RWPE1 (cell line): ENCODE measurements around the gene NET1.

Experiments
- CTCF ChIA-PET: fragments of 350-600 bp; sonication (Branson Sonifier 250); formaldehyde crosslinking; extraction: SDS; loops from one replicate; lab custom pipeline; 2021; lab: Yijun Ruan, JAX
- POLR2A ChIA-PET: fragments of 400-600 bp; formaldehyde crosslinking; extraction: SDS; loops from one replicate; lab custom pipeline; 2020; ENCODE audit warnings: antibody characterized with exemption; ENCODE audit not compliant: low non-redundant PET; lab: Yijun Ruan, JAX
- DNase-seq: peaks from one replicate; pipeline ENCODE4 v3.0.0; 2012; ENCODE audit warnings: low spot score
- H3K27ac ChIP-seq: fragments of 450-650 bp; 2 replicates; pipeline ENCODE4 v1.5.1; 2017
- TF ChIP-seq, protein P1 (sequence below): fragments of 450-650 bp; conservative IDR thresholded peaks from 2 replicates; pipeline ENCODE4 v1.5.1; 2017; ENCODE audit warnings: low read depth, mild to moderate bottlenecking

Gene NET1

DNA sequence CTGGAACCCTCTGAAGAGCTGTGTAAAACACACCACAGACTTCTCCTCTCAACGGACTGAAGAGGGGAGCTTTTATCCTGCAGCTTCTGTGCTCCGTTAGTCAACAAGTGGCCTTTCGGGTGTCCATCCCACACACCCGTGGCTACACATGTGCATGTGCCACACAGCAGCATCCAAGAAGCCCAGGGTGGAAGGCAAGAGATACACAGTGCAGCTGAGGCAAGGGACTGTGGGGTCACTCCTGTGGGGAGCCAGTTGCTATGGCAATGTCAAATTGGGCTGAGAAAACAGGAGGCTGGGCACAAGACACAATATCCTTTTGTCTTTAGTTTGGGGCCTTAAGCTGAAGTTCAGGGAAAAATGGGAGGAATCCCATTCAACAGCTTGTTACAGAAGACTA is 28.7 kb downstream of the NET1 start:
- H3K27ac ChIP-seq, result peak overlapping the region; percentile 27; the same call in 1 of the 2 replicates
- CTCF ChIA-PET, result interaction anchor here (0.9 kb wide), 1 partner anchor 182 kb away, joined by 7 read pairs; no protein-coding TSS in a partner anchor
- POLR2A ChIA-PET, result no interaction called here
- no peak for DNase-seq
- TF ChIP-seq, protein P1, sequence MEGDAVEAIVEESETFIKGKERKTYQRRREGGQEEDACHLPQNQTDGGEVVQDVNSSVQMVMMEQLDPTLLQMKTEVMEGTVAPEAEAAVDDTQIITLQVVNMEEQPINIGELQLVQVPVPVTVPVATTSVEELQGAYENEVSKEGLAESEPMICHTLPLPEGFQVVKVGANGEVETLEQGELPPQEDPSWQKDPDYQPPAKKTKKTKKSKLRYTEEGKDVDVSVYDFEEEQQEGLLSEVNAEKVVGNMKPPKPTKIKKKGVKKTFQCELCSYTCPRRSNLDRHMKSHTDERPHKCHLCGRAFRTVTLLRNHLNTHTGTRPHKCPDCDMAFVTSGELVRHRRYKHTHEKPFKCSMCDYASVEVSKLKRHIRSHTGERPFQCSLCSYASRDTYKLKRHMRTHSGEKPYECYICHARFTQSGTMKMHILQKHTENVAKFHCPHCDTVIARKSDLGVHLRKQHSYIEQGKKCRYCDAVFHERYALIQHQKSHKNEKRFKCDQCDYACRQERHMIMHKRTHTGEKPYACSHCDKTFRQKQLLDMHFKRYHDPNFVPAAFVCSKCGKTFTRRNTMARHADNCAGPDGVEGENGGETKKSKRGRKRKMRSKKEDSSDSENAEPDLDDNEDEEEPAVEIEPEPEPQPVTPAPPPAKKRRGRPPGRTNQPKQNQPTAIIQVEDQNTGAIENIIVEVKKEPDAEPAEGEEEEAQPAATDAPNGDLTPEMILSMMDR, result no peak

DNA sequence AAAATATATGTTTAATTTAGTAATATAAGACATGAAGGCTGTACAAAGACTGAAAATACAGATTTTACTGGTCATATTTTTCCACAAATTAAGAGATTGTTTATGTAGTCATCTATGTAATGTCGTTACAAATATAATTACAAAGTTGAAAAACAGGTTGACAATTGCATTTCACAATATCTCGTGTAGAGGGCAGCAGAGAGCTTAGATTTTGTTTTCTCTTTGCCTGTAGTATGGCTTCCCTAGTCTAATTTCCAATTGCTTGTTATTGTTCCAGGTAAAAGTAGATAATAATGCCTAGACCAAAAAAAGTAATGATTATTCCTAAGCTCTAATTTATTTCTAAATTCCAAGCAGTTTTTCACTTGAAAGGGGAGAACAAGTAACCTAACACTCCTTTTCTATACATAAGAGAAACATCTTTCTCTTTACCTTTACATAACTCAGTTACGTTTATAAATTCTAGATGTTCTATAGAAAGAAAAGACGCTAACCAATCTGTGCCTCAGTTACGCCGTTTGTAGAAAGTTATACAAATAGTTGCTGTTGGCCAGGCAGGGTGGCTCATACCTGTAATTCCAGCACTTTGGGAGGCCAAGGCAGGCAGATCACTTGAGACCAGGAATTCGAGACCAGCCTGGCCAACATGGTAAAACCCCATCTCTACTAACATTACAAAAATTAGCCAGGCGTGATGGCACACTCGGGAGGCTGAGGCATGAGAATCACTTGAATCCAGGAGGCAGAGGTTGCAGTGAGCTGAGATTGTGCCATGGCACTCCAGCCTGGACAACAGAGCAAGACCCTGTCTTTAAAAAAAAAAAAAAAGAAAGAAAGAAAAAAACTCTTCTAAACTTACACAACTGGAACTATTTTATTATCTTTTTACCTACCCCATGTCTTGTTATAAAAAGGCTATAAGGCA is 30.0 kb downstream of the NET1 start:
- no peak overlapping the region for H3K27ac ChIP-seq
- CTCF ChIA-PET, result interaction anchor here (0.6 to 3.2 kb wide), 10 partner anchors 45 to 1562 kb away, joined by 3 to 18 read pairs (median 4); no protein-coding TSS in a partner anchor
- POLR2A ChIA-PET, result interaction anchor here (0.7 kb wide), 1 partner anchor 181 kb away, joined by 3 read pairs; no protein-coding TSS in a partner anchor
- DNase-seq, result peak; percentile 38
- TF ChIP-seq, protein P1, result peak; percentile 79

DNA sequence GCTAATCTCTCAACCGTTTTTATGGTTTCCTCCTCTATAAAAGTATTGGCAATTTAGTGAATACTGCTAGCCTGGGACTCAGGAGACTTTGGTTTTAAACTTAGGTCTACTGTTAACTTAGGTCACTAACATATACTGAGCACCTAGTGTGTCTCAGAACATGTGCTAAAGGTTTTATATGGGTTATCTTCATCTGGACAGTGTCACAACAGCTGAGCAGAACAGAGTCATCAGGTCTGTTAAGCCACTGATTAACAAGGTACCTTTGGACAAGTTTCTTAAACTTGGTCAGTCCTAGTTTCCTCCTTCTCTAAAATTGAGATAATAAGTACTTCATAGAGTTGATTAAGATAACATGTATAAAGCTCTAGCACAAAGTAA is 30.6 kb downstream of the NET1 start:
- POLR2A ChIA-PET, result interaction anchor here (0.7 kb wide), 1 partner anchor 180 kb away, joined by 3 read pairs; no protein-coding TSS in a partner anchor
- CTCF ChIA-PET, result interaction anchor here (0.6 to 3.2 kb wide), 5 partner anchors 53 to 612 kb away, joined by 3 to 18 read pairs (median 4); no protein-coding TSS in a partner anchor
- H3K27ac ChIP-seq, result no peak overlapping the region
- DNase-seq, result no peak
- TF ChIP-seq, protein P1, result no peak

- TF ChIP-seq, protein P1, result no peak
- no peak for DNase-seq
- ChIA-PET CTCF (interaction anchor here (0.6 to 3.2 kb wide), 2 partner anchors 180 to 316 kb away, joined by 4 to 18 read pairs; no protein-coding TSS in a partner anchor), POLR2A (interaction anchor here (0.7 kb wide), 1 partner anchor 180 kb away, joined by 3 read pairs; no protein-coding TSS in a partner anchor)
- H3K27ac ChIP-seq, result no peak overlapping the region
Observed at GRCh38 chr10:5443429-5443828, 31.1 kb downstream of the NET1 start.

DNA sequence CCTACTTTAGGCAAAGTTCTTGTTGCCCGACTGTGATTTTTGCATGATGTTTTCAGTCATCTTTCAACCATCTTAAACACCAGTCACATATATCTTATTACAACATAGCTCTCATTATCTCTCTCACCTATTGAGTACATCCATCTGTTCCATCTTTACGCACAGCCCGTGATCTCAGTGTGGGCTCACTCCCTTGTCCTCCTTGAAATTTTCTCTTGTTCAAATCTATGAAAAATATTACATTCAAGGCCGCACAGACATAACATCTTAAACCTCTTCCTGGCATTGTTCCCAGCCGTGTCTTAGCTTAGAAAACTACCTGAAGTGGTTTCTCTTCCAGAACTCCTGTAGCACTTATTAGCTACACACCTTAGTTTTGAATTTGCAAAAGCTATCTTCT is 32.6 kb downstream of the NET1 start:
- POLR2A ChIA-PET, result interaction anchor here (0.6 kb wide), 1 partner anchor 109 kb away, joined by 3 read pairs; no protein-coding TSS in a partner anchor
- CTCF ChIA-PET, result interaction anchor here (0.6 to 2.4 kb wide), 2 partner anchors 178 to 240 kb away, joined by 3 to 14 read pairs; no protein-coding TSS in a partner anchor
- TF ChIP-seq, protein P1, result no peak

GRCh38 chr10:5446390-5446926 is 34.1 kb downstream of the NET1 start:
- POLR2A ChIA-PET, result interaction anchor here (0.6 to 1.6 kb wide), 6 partner anchors 18 to 213 kb away, joined by 3 to 8 read pairs (median 4); no protein-coding TSS in a partner anchor
- peak overlapping the region; percentile 76 for H3K27ac ChIP-seq
- TF ChIP-seq, protein P1, result no peak
- DNase-seq, result peak; percentile 95
- CTCF ChIA-PET, result interaction anchor here (2.4 kb wide), 1 partner anchor 176 kb away, joined by 14 read pairs; no protein-coding TSS in a partner anchor

More for the DNA sequence above, 32.6 kb downstream of the NET1 start:
- H3K27ac ChIP-seq, result no peak overlapping the region
- DNase-seq, result no peak
